Endothelial cell of umbilical vein (primary cell): ENCODE measurements around the gene RGS21. TPM values are rescaled to one million over a fixed set of nuclear protein-coding genes. Genes with fewer than 3 reads are reported as not detected.

Source experiments
- BruUV-seq: library from RNA; stranded (reverse); fragments of 400-500 nt; replicated peaks from 2 replicates; lab custom pipeline; 2021; lab: Mats Ljungman, UMichigan
- CTCF ChIA-PET: fragments of 300-600, 350-600 bp; sonication (Branson Sonifier 250); formaldehyde crosslinking; loops from one replicate; lab custom pipeline; 2021; ENCODE audit warnings: antibody characterized with exemption, inconsistent platforms; lab: Charles Lee
- POLR2A ChIA-PET: fragments of 300-600, 350-600 bp; sonication (Branson Sonifier 250); formaldehyde crosslinking; loops from one replicate; lab custom pipeline; 2021; ENCODE audit warnings: antibody characterized with exemption, inconsistent platforms; lab: Charles Lee
- DNase-seq: peaks from one replicate; pipeline ENCODE4 v3.0.0-alpha.2; 2011; ENCODE audit warnings: low read depth, low spot score
- FAIRE-seq: peaks from 2 replicates; lab custom pipeline; 2011; peaks lifted over from hg19 to GRCh38; lab: Jason Lieb, UNC
- H2AFZ ChIP-seq: 2 replicates; pipeline ENCODE4 v1.6.0; 2012; ENCODE audit warnings: low read depth, low read length, control low read depth, inconsistent platforms
- H3K27ac ChIP-seq: 2 replicates; pipeline ENCODE4 v1.5.1; 2011; ENCODE audit warnings: low read depth, mild to moderate bottlenecking, control low read depth, low read length, moderate library complexity; ENCODE audit not compliant: insufficient read depth
- H3K27me3 ChIP-seq, 2 experiments: 2 replicates each; pipeline versions ENCODE4 v1.6.0 to v1.6.1; 2011; ENCODE audit warnings: low read length in 2 of 2, mixed read lengths in 1 of 2; ENCODE audit not compliant: control insufficient read depth in 2 of 2, insufficient read depth in 2 of 2
- H3K36me3 ChIP-seq, 2 experiments: 2 replicates in 1 of 2; 3 replicates in 1 of 2; pipeline ENCODE4 v1.5.1; 2011; ENCODE audit warnings: low read length in 2 of 2, mild to moderate bottlenecking in 1 of 2, moderate library complexity in 1 of 2; ENCODE audit not compliant: control insufficient read depth in 2 of 2, insufficient read depth in 2 of 2; ENCODE audit errors: extremely low read depth in 1 of 2
- H3K4me1 ChIP-seq: 3 replicates; pipeline ENCODE4 v1.5.1; 2011; ENCODE audit warnings: mild to moderate bottlenecking, low read length; ENCODE audit not compliant: control insufficient read depth, insufficient read depth; ENCODE audit errors: extremely low read depth
- H3K4me2 ChIP-seq: 2 replicates; pipeline ENCODE4 v1.6.1; 2011; ENCODE audit warnings: low read length, control low read depth, mixed read lengths; ENCODE audit not compliant: insufficient read depth
- H3K4me3 ChIP-seq, 3 experiments: fragments of 200-600 bp in 1 of 3; sonication (generic), shearing (Covaris generic) in 1 of 3; replicated peaks in 1 of 3; 2 replicates each; pipeline ENCODE4 v1.5.1; 2011 to 2016; ENCODE audit warnings: control low read depth in 3 of 3, low read length in 3 of 3, mild to moderate bottlenecking in 2 of 3, inconsistent platforms in 1 of 3, low read depth in 1 of 3, moderate library complexity in 1 of 3; ENCODE audit not compliant: insufficient read depth in 1 of 3
- H3K79me2 ChIP-seq: 2 replicates; pipeline ENCODE4 v1.6.0; 2012; ENCODE audit warnings: low read length, inconsistent platforms; ENCODE audit not compliant: control insufficient read depth, insufficient read depth
- H3K9ac ChIP-seq: replicated peaks from 2 replicates; pipeline ENCODE3; 2011; ENCODE audit warnings: low read length, control low read depth; ENCODE audit not compliant: insufficient read depth; ENCODE audit errors: extremely low read depth
- H3K9me1 ChIP-seq: replicated peaks from 3 replicates; pipeline ENCODE4 v1.6.0; 2011; ENCODE audit warnings: mild to moderate bottlenecking, low read length; ENCODE audit not compliant: control insufficient read depth, insufficient read depth; ENCODE audit errors: extremely low read depth
- H3K9me3 ChIP-seq: replicated peaks from 2 replicates; pipeline ENCODE4 v1.5.1; 2012; ENCODE audit warnings: low read length, inconsistent platforms; ENCODE audit not compliant: control insufficient read depth, insufficient read depth
- H4K20me1 ChIP-seq: replicated peaks from 2 replicates; pipeline ENCODE3; 2011; ENCODE audit warnings: mild to moderate bottlenecking, low read length; ENCODE audit not compliant: control insufficient read depth, insufficient read depth; ENCODE audit errors: extremely low read depth
- CTCF ChIP-seq, 2 donors: IDR thresholded peaks; 1 replicate in 1 of 2; 2 replicates in 1 of 2; pipeline ENCODE4 v1.5.1; 2011; ENCODE audit warnings: low read length in 2 of 2, mild to moderate bottlenecking in 2 of 2, moderate library complexity in 2 of 2, control low read depth in 1 of 2, inconsistent platforms in 1 of 2, low read depth in 1 of 2; ENCODE audit not compliant: insufficient read depth in 1 of 2; ENCODE audit errors: extremely low read depth in 1 of 2
- EZH2 ChIP-seq: IDR thresholded peaks from 2 replicates; pipeline ENCODE4 v1.6.1; 2012; ENCODE audit warnings: borderline replicate concordance, low read depth, mild to moderate bottlenecking, moderate library complexity, low read length, inconsistent platforms; ENCODE audit not compliant: severe bottlenecking
- GATA2 ChIP-seq: IDR thresholded peaks from 2 replicates; pipeline ENCODE4 v1.7.0; 2011; ENCODE audit warnings: low read depth, mild to moderate bottlenecking, moderate library complexity, mixed read lengths, low read length; ENCODE audit not compliant: insufficient read length, insufficient read depth
- MAX ChIP-seq: IDR thresholded peaks from 2 replicates; pipeline ENCODE4 v1.6.1; 2011; ENCODE audit not compliant: insufficient read depth, insufficient read length
- MYC ChIP-seq: IDR thresholded peaks from one replicate; pipeline ENCODE4 v1.6.1; 2011; ENCODE audit warnings: mild to moderate bottlenecking, low read depth, low read length
- dilution Hi-C: fragments of 300-500 bp; cut with MboI; formaldehyde crosslinking; loops from one replicate; pipeline ENCODE4 v1.15.0; 2019; ENCODE audit warnings: low sequenced_read_pairs; ENCODE audit not compliant: extremely low pct_ligation_motif_present
- intact Hi-C: fragments of 100-400 bp; cut with micrococcal nuclease; formaldehyde crosslinking; loops from one replicate; pipeline ENCODE4 v1.10.0; 2022
- polyA plus RNA-seq, 4 experiments: library from polyadenylated mRNA; depleted of rRNA in 3 of 4; stranded (reverse) in 3 of 4; unstranded in 1 of 4; fragments of >200 nt; gene quantifications; 2 replicates each; pipeline versions ENCODE4 v1.2.1 to v1.2.3, GENCODE V29; 2011 to 2012; ENCODE audit warnings: missing spikeins in 1 of 4
- total RNA-seq: library from RNA; stranded (reverse); gene quantifications from 2 replicates; pipeline ENCODE4 v1.2.3, GENCODE V29; 2021

Gene RGS21
- total and polyA plus RNA-seq, 2 donors (not counting 3 experiments of a cell fraction or from before 2014, with no cell fraction given), result not detected

- no peaks in the 10 kb centered on the region for H3K79me2 ChIP-seq
- H2AFZ ChIP-seq, result no peak overlapping the region
- BruUV-seq, result no TSS peak
- no peaks in the 10 kb centered on the region for H3K27me3 ChIP-seq
- no peaks in the 10 kb centered on the region for H3K9me1 ChIP-seq
- H3K9ac ChIP-seq, result no peak overlapping the region
- no peak overlapping the region for H3K4me2 ChIP-seq
- no peak overlapping the region for H3K4me3 ChIP-seq
- intact Hi-C loops (no loop called here), dilution Hi-C loops (no loop called here)
- DNase-seq (no peak), FAIRE-seq (no peak)
- H3K4me1 ChIP-seq, result no peaks in the 10 kb centered on the region
- no peak for TF ChIP-seq MAX
- H3K36me3 ChIP-seq, result no peaks in the 10 kb centered on the region
- ChIA-PET CTCF (no interaction called here), POLR2A (no interaction called here)
- H3K27ac ChIP-seq, result no peak overlapping the region
- H4K20me1 ChIP-seq, result no peaks in the 10 kb centered on the region
- H3K9me3 ChIP-seq, result no peaks in the 10 kb centered on the region
Observed at GRCh38 chr1:192379554-192379953, 62.8 kb downstream of the RGS21 start.

GRCh38 chr1:192382758-192383157 is 66.0 kb downstream of the RGS21 start:
- ChIA-PET POLR2A (no interaction called here), CTCF (interaction anchor here (1.1 kb wide), 1 partner anchor 67 kb away, joined by 3 read pairs; no protein-coding TSS in a partner anchor)
- H3K9ac ChIP-seq, result no peak overlapping the region
- no peaks in the 10 kb centered on the region for H3K9me3 ChIP-seq
- dilution Hi-C loops, result no loop called here
- TF ChIP-seq MYC, result no peak
- no peak for TF ChIP-seq EZH2
- TF ChIP-seq GATA2, result no peak
- no peak for TF ChIP-seq CTCF (IDR thresholded peaks at IDR 0.05; ENCODE audit: extremely low read depth in 1 of 2, insufficient read depth in 1 of 2, low read depth in 1 of 2, low read length in 2 of 2)
- FAIRE-seq, result no peak
- H3K79me2 ChIP-seq, result no peaks in the 10 kb centered on the region
- H2AFZ ChIP-seq, result no peak overlapping the region
- H3K4me3 ChIP-seq, result no peak overlapping the region
- no peaks in the 10 kb centered on the region for H3K27me3 ChIP-seq
- no peak overlapping the region for H3K27ac ChIP-seq
- BruUV-seq, result no TSS peak
- DNase-seq, result no peak
- no peak overlapping the region for H3K4me2 ChIP-seq
- H3K36me3 ChIP-seq, result no peaks in the 10 kb centered on the region
- intact Hi-C loops, result no loop called here
- H3K9me1 ChIP-seq, result no peaks in the 10 kb centered on the region
- H4K20me1 ChIP-seq, result no peaks in the 10 kb centered on the region
- no peaks in the 10 kb centered on the region for H3K4me1 ChIP-seq
